G401 (cell line): ENCODE data around the gene CYFIP2. TPM values are rescaled to one million over a fixed set of nuclear protein-coding genes. Genes with fewer than 3 reads are reported as not detected.
A peak's percentile ranks its signal among the peaks of the same experiment; 100 is the strongest.

Experiments used
- DNase-seq: peaks from one replicate; pipeline ENCODE4 v3.0.0-alpha.2; 2015; ENCODE audit warnings: low spot score
- in situ Hi-C: cut with HindIII; loops from 2 replicates; pipeline ENCODE4 v1.10.0; 2016; ENCODE audit warnings: low sequenced_read_pairs, mixed read lengths
- total RNA-seq: library from RNA; depleted of rRNA; stranded (reverse); fragments of >200 nt; shearing (Covaris generic); gene quantifications from 2 replicates; pipeline ENCODE4 v1.2.3, GENCODE V29; 2014

The CYFIP2 gene
- total RNA-seq, 1 experiment from 2014 or later = 32.0 TPM

DNA sequence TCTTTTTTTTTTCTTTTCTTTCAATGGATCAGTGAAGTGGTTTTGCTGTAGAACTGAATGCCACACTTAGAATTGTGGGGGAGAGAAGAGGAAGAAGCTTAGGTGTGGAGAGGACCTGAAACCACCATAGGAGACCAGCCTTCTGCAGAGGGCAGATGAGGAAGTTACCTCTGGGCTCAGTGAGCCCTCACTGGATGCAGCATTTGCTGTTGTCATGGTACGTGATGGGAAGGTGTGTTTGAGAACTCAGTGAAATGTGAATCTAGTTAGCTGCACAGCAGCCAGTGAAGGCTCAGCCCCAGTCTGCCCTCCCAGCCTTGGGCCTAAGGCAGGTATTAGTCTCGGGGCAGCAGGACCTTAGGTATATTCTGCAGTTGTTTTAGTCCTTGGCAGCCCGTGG lies 17.5 kb downstream of the CYFIP2 start:
- DNase-seq = no peak
- in situ Hi-C loops = no loop called here

DNA sequence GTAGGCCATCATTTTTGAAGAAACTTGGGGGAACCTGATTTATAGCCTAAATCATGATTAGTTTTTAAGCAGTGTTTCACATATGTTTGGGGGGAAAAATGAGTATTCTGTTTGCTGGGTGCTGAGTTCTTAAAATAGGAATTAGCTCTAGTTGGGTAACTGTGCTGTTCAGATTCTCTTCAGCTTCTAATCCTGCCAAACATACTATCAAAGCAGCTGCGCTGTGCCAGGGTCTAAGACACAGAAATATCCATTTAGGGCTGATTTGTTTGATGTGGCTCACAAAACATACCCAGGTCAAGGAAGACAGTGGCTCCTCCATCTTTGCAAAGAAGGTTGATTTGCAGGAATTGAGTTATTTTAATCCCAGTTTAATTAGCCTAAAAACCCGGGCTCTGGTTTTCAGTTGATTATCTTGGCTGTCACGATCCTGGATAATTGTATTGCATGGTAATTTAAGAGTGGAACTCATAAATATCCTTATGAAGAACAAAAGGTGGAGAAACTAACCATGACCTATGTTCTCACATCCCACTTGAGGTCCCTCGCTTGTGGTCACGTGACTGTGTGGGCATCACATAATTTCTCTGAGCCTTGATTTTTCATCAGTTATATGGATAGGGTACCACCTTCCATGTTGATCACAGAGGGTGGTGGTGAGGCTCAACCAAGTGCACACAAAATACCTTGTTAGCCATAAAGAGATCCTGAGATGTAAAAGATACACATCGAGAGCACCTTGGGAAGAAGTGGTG lies 18.7 kb downstream of the CYFIP2 start:
- in situ Hi-C loops = no loop called here
- no peak for DNase-seq

DNA sequence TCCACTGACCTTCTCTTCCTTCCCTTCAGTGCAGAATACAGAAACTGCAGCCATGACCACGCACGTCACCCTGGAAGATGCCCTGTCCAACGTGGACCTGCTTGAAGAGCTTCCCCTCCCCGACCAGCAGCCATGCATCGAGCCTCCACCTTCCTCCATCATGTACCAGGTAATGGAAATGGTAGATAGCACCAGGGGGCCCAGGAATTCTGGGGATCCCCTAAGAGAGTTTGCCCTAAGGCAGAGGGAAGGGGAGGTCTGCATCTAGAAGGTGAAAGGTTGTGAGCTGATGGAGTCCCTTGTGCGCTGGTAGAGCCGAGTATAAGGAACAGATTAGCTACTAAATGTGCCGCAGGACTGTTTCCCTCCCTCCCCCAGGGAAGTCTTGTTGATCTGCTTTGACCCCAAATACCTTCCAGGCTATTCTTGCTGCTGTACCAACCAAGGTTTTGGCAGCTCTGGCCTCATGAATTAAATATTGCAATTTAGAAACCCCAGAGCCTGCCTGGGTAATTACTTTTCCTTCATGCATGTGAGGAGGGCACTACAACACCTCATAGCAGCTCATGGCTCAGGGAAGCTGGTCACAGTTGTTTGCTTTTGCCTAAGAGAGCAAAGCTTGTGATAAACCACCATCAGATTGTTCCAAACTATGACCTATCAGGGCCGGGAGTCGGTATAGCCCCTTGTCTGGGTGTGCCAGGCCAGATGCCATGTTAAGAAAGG lies 19.6 kb downstream of the CYFIP2 start:
- no peak for DNase-seq
- in situ Hi-C loops = no loop called here

DNA sequence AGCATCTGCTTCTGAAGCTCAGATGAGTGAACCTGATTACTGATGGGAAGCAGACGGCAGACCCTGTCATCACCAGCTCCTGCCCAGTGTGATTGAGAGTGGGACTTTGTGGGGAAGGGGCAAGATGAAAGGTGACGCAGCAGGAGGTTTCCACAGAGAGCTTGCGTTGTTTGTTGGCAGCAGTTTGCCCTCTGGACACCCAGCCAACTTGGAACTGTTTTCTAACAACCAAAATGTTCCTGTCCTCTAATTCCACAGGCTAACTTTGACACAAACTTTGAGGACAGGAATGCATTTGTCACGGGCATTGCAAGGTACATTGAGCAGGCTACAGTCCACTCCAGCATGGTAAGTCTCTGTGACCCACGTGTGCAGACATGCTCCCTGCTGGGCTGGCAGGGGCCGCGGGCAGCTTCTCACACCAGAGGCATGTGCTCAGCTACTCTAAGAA lies 20.9 kb downstream of the CYFIP2 start:
- in situ Hi-C loops = no loop called here
- no peak for DNase-seq

DNA sequence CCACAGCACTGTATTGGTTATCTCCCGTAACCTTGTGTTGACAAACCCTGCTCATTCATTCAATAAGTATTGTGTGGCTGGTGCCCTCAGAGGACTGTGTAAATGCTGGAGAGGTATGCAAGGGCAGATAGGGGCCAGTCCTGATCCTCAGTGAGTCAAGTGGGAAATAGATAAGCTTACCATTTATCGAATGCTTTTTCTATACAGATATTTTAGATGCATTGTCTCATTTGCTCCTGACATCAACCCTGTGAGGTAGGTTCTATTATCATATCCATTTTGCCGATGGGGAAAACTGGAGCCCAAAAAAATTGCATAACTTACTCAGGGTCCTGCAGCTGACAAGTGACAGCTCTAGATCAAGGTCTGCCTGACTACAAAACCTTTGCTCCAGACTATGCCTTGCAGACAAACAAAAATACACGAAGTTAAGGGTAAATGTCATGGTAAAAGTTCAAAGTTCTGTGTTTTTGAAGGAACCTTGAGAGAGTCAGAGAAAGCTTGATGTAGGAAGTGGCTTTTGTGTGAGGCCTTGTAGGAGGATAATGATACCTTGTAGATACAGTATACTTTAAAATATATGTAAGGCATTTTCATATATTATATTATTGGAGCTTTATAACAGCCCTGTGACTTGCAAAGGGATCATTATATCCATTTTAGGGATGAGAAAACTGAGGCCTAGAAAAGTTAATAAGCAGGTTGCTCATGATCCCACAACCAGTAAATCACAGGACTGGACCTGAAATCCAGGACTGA lies 22.7 kb downstream of the CYFIP2 start:
- no peak for DNase-seq
- in situ Hi-C loops = no loop called here

DNA sequence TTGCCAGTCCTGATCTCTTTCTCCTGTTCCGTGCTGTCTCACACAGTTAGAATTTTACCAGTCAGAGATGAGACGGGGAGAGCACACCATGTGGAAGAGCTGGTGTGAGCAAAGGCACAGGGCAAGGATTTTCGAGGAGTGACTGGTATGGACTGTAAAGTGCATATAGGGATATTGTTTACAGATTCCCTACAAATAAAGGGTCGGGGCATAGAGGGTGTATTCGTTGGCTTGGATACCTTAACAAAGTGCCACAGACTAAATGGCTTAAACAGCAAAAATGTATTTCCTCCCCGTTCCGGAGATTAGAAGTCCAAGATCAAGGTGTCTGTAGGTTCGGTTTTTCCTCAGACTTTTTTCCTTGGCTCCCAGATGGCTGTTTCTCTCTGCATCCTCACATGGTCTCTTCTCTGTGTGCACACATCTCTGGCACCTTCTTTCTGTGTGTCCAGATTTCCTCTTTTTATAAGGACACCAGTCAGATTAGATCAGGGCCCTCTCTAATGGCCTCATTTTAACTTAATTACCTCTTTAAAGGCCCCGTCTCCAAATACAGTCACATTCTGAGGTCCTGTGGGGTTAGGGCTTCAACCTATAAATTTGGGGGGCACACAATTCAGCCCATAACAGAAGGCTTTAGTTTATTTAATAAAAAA lies 23.4 kb downstream of the CYFIP2 start:
- DNase-seq = no peak
- in situ Hi-C loops = no loop called here

DNA sequence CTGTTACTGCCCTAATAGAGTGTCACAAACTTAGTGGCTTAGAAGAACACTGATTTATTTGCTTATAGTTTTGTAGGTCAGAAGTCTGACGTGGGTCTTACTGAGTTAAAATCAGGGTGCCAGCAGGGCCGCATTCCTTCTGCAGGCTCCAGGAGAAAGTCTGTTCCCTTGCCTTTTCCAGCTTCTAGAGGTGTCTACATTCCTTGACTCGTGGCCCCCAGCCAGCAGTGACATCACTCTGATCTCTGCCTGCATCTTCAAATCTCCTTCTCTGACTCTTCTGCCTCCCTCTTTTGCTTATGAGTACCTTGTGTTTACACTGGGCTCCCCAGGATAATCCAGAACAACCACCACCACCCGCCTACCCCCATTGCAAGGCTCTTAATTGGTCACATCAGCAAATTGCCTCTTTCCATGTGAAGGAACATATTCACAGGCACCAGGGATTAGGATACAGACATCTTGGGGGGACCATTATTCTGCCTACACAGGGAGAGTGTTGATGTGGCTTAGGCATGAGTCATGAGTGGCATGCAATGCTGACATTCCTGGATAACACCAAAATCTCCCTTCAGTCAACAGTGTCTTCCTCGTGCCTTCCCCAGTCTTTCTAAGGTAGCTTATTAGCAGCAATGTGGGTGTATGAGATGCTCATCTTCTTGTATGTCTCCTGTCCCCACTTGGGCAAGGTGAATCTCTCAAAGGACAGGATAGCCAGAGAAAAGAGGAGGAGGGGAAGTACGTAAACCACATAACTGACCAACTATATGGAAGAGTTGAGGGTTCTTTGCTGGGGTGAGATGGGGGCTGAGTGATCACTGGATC lies 24.4 kb downstream of the CYFIP2 start:
- in situ Hi-C loops = no loop called here

DNA sequence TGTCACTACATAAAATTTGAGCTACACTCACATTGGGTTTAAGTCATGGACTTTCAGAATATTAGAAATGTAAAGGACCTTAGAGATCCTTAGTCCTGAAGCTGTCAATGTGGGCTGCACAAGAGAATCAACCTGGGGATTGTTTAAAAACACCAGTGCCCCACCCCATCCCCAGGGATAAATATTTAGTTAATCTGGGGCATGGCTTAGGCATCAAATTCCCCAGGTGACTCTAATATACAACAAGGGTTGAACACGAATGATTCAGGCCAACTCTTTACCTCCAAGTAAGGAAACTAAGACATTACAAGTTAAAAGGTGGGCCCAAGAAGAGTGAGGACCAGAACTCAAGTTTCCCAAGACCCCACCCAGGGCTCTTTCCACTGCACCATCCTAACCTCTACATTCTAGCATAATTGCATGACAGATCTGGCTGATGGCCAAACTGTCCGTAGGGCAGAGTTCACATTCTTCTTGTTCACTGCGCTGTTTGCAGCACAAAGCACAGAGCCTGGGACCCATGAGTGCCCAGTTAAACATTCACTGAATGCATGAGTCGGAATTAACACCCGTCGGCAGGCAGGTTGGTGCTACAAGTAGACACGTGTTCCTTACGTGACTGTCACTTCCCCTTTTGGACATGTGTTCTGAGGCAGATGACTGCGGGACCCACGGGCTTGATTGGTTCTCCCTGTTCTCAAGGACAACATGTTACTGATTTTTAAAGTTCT lies 25.2 kb downstream of the CYFIP2 start:
- DNase-seq = no peak

More for the DNA sequence above, 24.4 kb downstream of the CYFIP2 start:
- DNase-seq = peak; percentile 53

DNA sequence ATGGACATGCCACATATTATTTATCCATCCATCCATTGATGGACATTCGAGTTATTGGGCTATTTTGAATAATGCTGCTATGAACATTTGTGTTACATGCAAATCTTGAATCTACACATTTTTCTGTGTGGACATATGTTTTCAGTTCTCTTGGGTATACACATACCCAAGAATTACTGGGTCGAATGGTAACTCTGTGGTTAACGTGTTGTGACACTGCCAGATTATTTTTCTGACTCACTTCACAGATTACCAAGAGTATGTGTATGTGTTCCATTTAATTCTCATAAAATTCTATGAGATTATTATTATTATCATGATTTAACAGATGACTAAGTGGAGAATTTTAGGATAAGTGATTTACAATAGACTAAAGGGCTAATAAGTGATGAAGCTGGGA lies 26.7 kb downstream of the CYFIP2 start:
- in situ Hi-C loops = no loop called here
- DNase-seq = no peak

More for the DNA sequence above, 25.2 kb downstream of the CYFIP2 start:
- in situ Hi-C loops = no loop called here

DNA sequence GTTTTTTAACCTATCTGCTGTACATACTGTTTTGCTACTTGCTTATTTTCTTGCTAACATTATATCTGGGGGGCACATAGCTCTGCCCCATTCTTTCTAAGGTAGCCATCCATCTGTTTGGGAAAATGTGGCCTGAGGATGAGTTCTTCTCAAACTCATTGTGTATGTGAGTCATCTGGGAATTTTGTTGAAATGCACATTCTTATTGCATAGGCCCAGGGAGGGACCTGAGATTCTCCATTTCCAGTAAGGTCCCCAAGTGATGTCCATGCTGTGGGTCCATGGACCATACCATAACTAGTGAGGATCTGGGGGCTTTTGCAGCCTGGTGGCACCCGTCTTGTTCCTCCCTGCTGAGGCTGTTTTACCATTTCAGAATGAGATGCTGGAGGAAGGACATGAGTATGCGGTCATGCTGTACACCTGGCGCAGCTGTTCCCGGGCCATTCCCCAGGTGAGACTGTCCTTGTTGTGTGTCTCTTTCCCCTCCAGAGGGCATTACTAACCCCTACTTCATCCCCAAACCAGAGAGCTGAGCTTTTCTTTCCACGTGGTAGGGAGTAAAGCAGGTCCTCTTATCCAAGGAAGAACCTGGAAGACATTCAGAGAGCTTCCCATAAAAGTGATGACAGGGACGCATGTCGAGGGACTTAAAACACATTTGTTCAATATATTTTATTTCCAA lies 28.6 kb downstream of the CYFIP2 start:
- in situ Hi-C loops = no loop called here
- no peak for DNase-seq

DNA sequence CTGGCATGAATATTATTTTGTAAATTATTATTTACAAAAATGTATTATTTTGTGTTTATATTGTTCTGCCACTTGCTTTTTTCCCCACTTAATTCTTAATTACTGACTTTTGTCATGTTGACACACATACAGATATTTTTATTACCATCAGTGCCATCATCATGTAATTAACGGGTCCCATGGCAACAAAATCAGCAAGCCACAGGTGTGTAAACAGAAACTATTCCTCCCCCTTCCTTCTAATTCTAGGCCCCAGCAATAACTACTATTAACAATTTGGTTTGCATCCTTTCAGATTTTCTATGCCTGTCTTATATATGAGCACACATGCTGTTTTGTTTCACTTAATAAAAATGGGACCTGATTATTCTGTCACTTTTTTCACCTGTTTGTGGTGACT lies 29.3 kb downstream of the CYFIP2 start:
- in situ Hi-C loops = no loop called here
- DNase-seq = no peak

DNA sequence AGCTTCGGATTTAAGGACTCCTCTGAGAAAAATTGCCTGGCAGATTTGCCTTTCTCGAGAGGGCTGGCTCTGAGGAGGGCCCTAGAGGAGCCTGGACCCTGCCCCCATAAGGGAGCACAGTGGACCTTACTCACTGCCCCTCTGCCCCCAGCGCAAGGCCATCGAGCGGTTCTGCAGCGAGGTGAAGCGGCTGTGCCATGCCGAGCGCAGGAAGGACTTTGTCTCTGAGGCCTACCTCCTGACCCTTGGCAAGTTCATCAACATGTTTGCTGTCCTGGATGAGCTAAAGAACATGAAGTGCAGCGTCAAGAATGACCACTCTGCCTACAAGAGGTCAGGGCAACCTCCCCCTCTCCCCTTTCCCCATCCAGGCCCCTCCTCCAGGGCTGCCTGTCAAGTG lies 34.6 kb downstream of the CYFIP2 start:
- in situ Hi-C loops = no loop called here
- no peak for DNase-seq

DNA sequence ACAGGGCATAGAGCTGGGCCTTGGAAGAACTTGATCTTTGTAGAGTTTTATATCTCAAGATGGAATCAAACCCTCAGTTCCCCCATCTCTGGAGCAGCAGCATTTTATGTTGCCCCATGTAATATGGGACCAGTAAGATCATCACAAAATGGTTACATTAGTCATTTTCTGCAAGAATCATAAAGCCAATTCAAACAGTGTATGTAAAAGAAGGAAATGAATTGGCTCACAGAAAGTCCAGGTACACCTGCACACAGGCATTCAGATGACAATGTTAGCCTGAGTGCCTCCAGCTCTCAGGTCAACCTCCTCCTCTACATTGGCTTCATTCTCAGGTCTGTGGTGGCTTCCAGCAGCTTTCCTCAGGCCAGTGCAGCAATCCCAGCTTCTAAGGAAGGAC lies 35.1 kb downstream of the CYFIP2 start:
- DNase-seq = no peak
- in situ Hi-C loops = no loop called here

DNA sequence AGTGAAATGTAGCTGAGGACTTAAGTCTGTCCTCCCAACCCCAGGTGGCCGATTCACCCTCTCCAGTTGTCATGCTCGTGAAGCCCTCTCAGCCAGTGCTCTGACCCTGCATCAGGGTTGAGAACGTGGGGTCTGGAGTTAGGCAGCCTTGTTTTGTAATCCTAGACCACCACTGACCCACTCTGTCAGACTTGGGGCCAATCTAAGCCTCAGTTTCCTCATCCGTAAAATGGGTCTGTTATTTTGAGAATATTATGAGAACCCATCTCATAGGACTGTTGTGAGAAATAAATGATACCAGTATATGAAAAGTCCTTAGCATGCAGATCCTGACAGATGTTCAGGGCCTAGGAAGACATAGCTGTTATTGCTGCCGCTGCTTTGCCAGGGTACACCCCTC lies 37.1 kb downstream of the CYFIP2 start:
- no peak for DNase-seq
- in situ Hi-C loops = no loop called here

DNA sequence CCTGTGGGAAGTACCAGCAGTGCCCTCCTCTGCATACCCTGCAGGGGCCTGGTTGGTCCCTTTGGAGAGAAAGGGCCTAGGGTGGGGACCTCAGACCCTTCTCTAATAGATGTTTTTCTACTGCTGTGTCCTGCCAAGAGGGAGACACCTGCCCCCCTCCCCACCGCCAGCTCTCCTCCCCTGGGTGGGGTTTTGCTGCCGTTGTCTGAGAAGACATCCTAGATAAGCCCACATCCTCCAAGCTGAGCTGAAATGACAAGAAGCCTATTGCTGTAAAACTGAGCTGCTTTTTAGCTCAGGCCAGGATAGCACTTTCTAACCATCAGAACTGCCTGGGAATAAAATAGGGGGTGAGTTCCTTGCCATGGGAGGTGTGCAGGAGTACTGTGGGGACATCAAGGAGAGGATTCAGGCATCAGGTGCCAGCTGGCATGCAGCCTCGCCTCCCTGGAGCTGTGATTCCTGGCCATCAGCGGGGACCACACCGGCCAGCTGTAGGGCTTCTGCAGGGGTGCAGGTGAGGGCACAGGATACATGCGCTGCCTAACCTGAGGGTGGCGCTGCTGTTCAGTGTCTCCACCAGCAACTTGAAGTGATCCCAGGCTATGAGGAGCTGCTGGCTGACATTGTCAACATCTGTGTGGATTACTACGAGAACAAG lies 37.9 kb downstream of the CYFIP2 start:
- DNase-seq = peak; percentile 68
- in situ Hi-C loops = no loop called here

DNA sequence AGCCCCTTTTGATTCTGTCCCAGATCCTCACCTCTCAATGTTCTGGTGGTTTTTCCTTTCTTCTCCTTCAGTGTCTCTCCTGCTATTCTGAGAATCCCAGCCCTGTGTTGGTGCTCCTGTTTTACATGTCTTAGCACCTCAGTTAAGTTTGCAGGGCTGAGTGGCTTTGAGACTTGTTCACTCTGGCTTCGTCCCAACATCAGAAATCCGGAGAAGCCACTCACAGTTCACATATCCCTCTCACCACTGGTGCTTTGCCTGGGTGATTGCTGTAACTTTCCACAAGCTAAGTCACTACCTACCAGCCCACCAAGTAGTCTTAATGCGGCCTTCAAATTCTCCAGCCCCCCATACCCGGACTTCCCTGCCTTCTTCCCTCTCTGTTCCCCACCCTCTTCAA lies 40.2 kb downstream of the CYFIP2 start:
- no peak for DNase-seq

More for the DNA sequence above, 40.2 kb downstream of the CYFIP2 start:
- in situ Hi-C loops = no loop called here
